ENCODE results near the gene SLIT3.

Gene SLIT3

DNA sequence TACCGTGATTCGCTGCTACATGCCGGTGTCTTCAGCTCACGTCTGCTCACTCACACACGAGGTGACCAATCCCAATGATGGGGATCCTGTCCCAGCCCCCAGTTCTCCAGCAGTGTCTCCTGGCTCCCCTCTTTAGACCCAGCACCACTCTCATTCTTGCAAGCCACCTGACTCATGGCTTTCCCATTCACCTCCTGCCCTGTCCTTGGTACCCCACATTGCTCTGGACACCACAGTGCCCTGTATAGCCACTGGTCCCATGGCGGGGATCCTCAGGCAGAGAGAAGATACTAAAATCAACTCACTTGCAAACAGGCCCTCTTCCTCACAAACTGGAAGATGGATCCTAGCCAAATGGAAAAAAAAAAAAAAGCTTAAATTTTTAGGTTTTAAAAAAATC is 81.0 kb downstream of the SLIT3 start:
- peaks cover 8% of the 10 kb centered on the region for H3K27me3 ChIP-seq (ENCODE audit: insufficient read depth, low read length, poor library complexity)
- no peak for ATAC-seq (ENCODE audit: insufficient read depth, low read depth)

DNA sequence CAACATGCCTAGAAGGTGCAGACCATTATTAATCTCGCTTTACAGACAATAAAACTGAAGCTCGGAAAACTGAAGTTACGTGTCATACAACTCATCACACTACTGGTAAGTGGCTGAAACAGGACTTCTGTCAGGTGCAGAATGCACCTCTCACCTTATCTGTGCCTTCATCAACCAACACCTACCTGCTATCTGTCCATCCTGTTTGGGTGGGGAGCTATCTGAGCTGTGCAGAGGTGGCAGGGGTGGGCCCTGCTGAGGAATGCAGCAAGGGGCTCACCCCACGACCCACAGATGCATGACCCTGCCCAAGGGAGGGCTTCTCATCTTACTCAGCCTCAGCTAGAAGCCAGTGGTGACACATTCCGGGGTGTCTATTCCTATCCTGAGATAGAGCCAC is 81.6 kb downstream of the SLIT3 start:
- H3K27ac ChIP-seq (ENCODE audit: low read length) = no peak overlapping the region
- no peaks in the 10 kb centered on the region for H3K4me1 ChIP-seq (ENCODE audit: insufficient read depth, low read length)
- H3K9me3 ChIP-seq (ENCODE audit: insufficient read depth, low read length, severe bottlenecking) = no peaks in the 10 kb centered on the region
- TF ChIP-seq EZH2 (IDR thresholded peaks at IDR 0.05; ENCODE audit: borderline replicate concordance, low read depth, low read length, severe bottlenecking) = no peak
- TF ChIP-seq, protein P1, sequence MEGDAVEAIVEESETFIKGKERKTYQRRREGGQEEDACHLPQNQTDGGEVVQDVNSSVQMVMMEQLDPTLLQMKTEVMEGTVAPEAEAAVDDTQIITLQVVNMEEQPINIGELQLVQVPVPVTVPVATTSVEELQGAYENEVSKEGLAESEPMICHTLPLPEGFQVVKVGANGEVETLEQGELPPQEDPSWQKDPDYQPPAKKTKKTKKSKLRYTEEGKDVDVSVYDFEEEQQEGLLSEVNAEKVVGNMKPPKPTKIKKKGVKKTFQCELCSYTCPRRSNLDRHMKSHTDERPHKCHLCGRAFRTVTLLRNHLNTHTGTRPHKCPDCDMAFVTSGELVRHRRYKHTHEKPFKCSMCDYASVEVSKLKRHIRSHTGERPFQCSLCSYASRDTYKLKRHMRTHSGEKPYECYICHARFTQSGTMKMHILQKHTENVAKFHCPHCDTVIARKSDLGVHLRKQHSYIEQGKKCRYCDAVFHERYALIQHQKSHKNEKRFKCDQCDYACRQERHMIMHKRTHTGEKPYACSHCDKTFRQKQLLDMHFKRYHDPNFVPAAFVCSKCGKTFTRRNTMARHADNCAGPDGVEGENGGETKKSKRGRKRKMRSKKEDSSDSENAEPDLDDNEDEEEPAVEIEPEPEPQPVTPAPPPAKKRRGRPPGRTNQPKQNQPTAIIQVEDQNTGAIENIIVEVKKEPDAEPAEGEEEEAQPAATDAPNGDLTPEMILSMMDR (IDR thresholded peaks at IDR 0.05; ENCODE audit: borderline replicate concordance, extremely low read depth, low read length, poor library complexity, severe bottlenecking) = no peak
- peaks cover 8% of the 10 kb centered on the region for H3K27me3 ChIP-seq (ENCODE audit: insufficient read depth, low read length, poor library complexity)
- no peak for ATAC-seq (ENCODE audit: insufficient read depth, low read depth)
- DNase-seq = no peak
- H3K79me2 ChIP-seq (ENCODE audit: insufficient read depth, low read length) = no peaks in the 10 kb centered on the region
- H4K20me1 ChIP-seq (ENCODE audit: insufficient read depth, low read length) = no peaks in the 10 kb centered on the region
- H3K4me2 ChIP-seq (ENCODE audit: insufficient read depth, low read length) = no peak overlapping the region
- no peaks in the 10 kb centered on the region for H3K36me3 ChIP-seq (ENCODE audit: insufficient read depth, low read length)
- no peak overlapping the region for H2AFZ ChIP-seq (ENCODE audit: low read depth, low read length)
- no peak overlapping the region for H3K4me3 ChIP-seq (ENCODE audit: low read depth in 1 of 2, low read length in 2 of 2)
- H3K9ac ChIP-seq (ENCODE audit: low read depth, low read length) = no peak overlapping the region

More for the DNA sequence above, 81.0 kb downstream of the SLIT3 start:
- no peak overlapping the region for H3K9ac ChIP-seq (ENCODE audit: low read depth, low read length)
- H3K36me3 ChIP-seq (ENCODE audit: insufficient read depth, low read length) = no peaks in the 10 kb centered on the region
- no peak overlapping the region for H3K27ac ChIP-seq (ENCODE audit: low read length)
- no peak overlapping the region for H3K4me2 ChIP-seq (ENCODE audit: insufficient read depth, low read length)
- TF ChIP-seq, protein P1 (IDR thresholded peaks at IDR 0.05; ENCODE audit: borderline replicate concordance, extremely low read depth, low read length, poor library complexity, severe bottlenecking) = no peak
- no peak for TF ChIP-seq EZH2 (IDR thresholded peaks at IDR 0.05; ENCODE audit: borderline replicate concordance, low read depth, low read length, severe bottlenecking)
- no peaks in the 10 kb centered on the region for H4K20me1 ChIP-seq (ENCODE audit: insufficient read depth, low read length)
- H3K4me1 ChIP-seq (ENCODE audit: insufficient read depth, low read length) = no peaks in the 10 kb centered on the region
- no peak overlapping the region for H2AFZ ChIP-seq (ENCODE audit: low read depth, low read length)
- no peak for DNase-seq
- H3K9me3 ChIP-seq (ENCODE audit: insufficient read depth, low read length, severe bottlenecking) = no peaks in the 10 kb centered on the region
- no peaks in the 10 kb centered on the region for H3K79me2 ChIP-seq (ENCODE audit: insufficient read depth, low read length)
- no peak overlapping the region for H3K4me3 ChIP-seq (ENCODE audit: low read depth in 1 of 2, low read length in 2 of 2)

DNA sequence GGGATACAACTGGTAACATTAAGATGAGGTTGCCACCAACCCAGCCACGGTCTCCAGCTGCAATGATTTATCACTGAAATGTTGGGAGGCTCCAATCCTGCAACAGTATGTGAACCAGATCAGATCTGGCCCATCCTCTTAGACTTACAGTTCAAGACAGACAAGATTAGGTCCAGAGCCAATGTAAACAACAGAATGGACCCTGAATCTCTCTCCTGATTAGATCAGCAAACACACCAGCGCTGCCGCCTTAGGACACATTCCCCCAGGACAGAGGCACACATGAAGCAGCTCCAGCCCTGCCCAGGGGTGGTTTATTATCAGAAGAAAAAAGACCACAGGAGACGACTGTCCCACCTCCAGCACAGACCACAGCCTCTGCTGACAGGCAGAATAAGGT is 82.1 kb downstream of the SLIT3 start:
- no peak for TF ChIP-seq EZH2 (IDR thresholded peaks at IDR 0.05; ENCODE audit: borderline replicate concordance, low read depth, low read length, severe bottlenecking)
- TF ChIP-seq, protein P1 (IDR thresholded peaks at IDR 0.05; ENCODE audit: borderline replicate concordance, extremely low read depth, low read length, poor library complexity, severe bottlenecking) = no peak
- H3K9me3 ChIP-seq (ENCODE audit: insufficient read depth, low read length, severe bottlenecking) = no peaks in the 10 kb centered on the region
- no peaks in the 10 kb centered on the region for H4K20me1 ChIP-seq (ENCODE audit: insufficient read depth, low read length)
- H3K27ac ChIP-seq (ENCODE audit: low read length) = no peak overlapping the region
- no peaks in the 10 kb centered on the region for H3K79me2 ChIP-seq (ENCODE audit: insufficient read depth, low read length)
- no peaks in the 10 kb centered on the region for H3K36me3 ChIP-seq (ENCODE audit: insufficient read depth, low read length)
- no peak overlapping the region for H3K9ac ChIP-seq (ENCODE audit: low read depth, low read length)
- DNase-seq = no peak
- peaks cover 8% of the 10 kb centered on the region for H3K27me3 ChIP-seq (ENCODE audit: insufficient read depth, low read length, poor library complexity)
- no peak for ATAC-seq (ENCODE audit: insufficient read depth, low read depth)
- H3K4me3 ChIP-seq (ENCODE audit: low read depth in 1 of 2, low read length in 2 of 2) = no peak overlapping the region
- no peak overlapping the region for H2AFZ ChIP-seq (ENCODE audit: low read depth, low read length)
- no peaks in the 10 kb centered on the region for H3K4me1 ChIP-seq (ENCODE audit: insufficient read depth, low read length)
- no peak overlapping the region for H3K4me2 ChIP-seq (ENCODE audit: insufficient read depth, low read length)

DNA sequence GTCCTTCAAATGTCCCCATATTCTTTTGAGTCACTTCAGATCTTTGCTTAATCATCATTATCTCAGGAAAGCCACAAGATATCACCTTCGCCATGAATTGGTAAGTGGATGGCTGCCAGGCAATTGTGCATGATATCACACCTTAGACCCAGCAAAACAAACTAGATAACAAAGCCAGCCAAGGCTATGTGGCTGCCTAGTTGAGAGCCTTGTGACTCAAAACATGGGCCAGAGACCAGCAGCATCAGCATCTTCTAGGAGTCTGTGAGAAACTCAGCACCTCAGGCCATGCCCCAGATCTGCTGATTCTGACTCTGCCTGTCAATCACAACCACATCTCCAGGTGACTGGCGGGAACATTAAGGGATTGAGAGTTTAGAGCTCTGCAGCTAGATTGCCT is 82.8 kb downstream of the SLIT3 start:
- no peak overlapping the region for H3K9ac ChIP-seq (ENCODE audit: low read depth, low read length)
- no peaks in the 10 kb centered on the region for H3K9me3 ChIP-seq (ENCODE audit: insufficient read depth, low read length, severe bottlenecking)
- no peak overlapping the region for H2AFZ ChIP-seq (ENCODE audit: low read depth, low read length)
- ATAC-seq (ENCODE audit: insufficient read depth, low read depth) = no peak
- no peak for TF ChIP-seq EZH2 (IDR thresholded peaks at IDR 0.05; ENCODE audit: borderline replicate concordance, low read depth, low read length, severe bottlenecking)
- TF ChIP-seq, protein P1 (IDR thresholded peaks at IDR 0.05; ENCODE audit: borderline replicate concordance, extremely low read depth, low read length, poor library complexity, severe bottlenecking) = no peak
- H3K27ac ChIP-seq (ENCODE audit: low read length) = no peak overlapping the region
- no peaks in the 10 kb centered on the region for H3K79me2 ChIP-seq (ENCODE audit: insufficient read depth, low read length)
- no peak overlapping the region for H3K4me2 ChIP-seq (ENCODE audit: insufficient read depth, low read length)
- no peaks in the 10 kb centered on the region for H4K20me1 ChIP-seq (ENCODE audit: insufficient read depth, low read length)
- H3K4me3 ChIP-seq (ENCODE audit: low read depth in 1 of 2, low read length in 2 of 2) = no peak overlapping the region
- DNase-seq = no peak
- H3K27me3 ChIP-seq (ENCODE audit: insufficient read depth, low read length, poor library complexity) = peaks cover 8% of the 10 kb centered on the region
- no peaks in the 10 kb centered on the region for H3K4me1 ChIP-seq (ENCODE audit: insufficient read depth, low read length)
- H3K36me3 ChIP-seq (ENCODE audit: insufficient read depth, low read length) = no peaks in the 10 kb centered on the region

Data from DND-41 (cell line).